ENCODE measurements around the gene KCNQ1. TPM values are rescaled to one million over a fixed set of nuclear protein-coding genes. Genes with fewer than 3 reads are reported as not detected.
A peak's percentile ranks its signal among the peaks of the same experiment; 100 is the strongest.

The KCNQ1 gene
- total RNA-seq, 1 experiment from 2014 or later, result 2.3 TPM

DNA sequence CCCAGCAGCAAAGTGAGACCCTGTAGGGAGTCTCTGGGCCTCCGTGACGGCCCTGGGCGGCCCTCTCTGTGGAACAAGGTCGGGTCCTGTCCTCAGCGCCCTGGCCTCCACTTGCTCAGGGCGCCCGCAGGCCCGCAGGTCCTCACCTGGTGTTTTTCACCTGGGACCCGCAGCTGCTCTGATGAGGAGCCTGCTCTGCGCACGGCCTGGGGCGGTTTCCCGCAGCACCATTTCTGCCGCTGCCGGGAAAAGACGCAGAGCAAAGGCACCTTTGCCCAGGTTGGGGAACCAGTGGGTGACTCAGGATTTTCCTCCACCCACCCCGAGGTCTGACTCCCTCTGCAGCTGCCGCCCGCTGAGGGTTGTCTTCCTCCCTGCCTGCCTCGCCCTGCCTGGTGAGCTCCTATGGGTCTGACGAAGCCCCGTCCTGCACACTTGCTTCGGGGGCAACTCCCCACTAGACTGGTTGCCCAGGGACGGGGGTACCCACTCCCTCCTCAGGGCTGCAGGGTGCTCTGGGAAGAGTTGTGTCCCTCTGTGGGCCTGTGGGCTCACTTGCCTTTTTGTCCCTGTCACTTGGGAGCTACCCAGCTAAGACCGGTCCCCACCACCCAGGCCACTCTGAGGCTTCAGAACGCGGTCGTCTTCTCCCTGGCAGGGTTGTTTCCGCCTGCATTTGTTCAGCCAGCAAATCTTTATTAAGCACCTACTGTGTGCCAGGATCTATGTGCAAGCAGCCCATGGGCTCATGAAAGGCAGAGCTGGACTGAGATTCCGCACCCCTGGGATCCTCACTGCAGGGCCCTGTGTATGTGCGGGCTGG, 89.5 kb downstream of the KCNQ1 start:
- H3K4ac ChIP-seq (ENCODE audit: low read depth, low read length), result no peak overlapping the region
- Mint-ChIP-seq H3K9me3 (no peaks in the 10 kb centered on the region), H3K27me3 (ENCODE audit: low read depth) (peaks cover 74% of the 10 kb centered on the region), H3K36me3 (ENCODE audit: insufficient read depth in 1 of 3, low read depth in 3 of 3) (no peaks in the 10 kb centered on the region; a peak in 1 of 7 replicates), H3K27ac (peak overlapping the region in 1 of 3 experiments; percentile 27; a peak in 2 of 7 replicates), H3K4me1 (peaks cover 11 to 16% of the 10 kb centered on the region in 2 experiments), H3K4me3 (no peak overlapping the region)
- no peak overlapping the region for H3K23ac ChIP-seq (ENCODE audit: insufficient read length, low read depth, low read length)
- H3K18ac ChIP-seq (ENCODE audit: insufficient read length, low read depth, low read length), result peak overlapping the region; percentile 15
- H3K27ac ChIP-seq (ENCODE audit: insufficient read length, low read depth, low read length), result no peak overlapping the region
- H3K56ac ChIP-seq (ENCODE audit: insufficient read length, low read depth, low read length), result no peak overlapping the region
- H3K14ac ChIP-seq (ENCODE audit: insufficient read depth, low read length), result peak overlapping the region; percentile 67
- no peaks in the 10 kb centered on the region for H4K20me1 ChIP-seq (ENCODE audit: control insufficient read depth, insufficient read depth, insufficient read length)
- H2BK20ac ChIP-seq (ENCODE audit: low read depth, low read length, poor library complexity, severe bottlenecking), result no peak overlapping the region
- H2BK12ac ChIP-seq (ENCODE audit: insufficient read length, low read depth, low read length), result no peak overlapping the region
- TF ChIP-seq, protein P1, sequence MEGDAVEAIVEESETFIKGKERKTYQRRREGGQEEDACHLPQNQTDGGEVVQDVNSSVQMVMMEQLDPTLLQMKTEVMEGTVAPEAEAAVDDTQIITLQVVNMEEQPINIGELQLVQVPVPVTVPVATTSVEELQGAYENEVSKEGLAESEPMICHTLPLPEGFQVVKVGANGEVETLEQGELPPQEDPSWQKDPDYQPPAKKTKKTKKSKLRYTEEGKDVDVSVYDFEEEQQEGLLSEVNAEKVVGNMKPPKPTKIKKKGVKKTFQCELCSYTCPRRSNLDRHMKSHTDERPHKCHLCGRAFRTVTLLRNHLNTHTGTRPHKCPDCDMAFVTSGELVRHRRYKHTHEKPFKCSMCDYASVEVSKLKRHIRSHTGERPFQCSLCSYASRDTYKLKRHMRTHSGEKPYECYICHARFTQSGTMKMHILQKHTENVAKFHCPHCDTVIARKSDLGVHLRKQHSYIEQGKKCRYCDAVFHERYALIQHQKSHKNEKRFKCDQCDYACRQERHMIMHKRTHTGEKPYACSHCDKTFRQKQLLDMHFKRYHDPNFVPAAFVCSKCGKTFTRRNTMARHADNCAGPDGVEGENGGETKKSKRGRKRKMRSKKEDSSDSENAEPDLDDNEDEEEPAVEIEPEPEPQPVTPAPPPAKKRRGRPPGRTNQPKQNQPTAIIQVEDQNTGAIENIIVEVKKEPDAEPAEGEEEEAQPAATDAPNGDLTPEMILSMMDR (conservative IDR thresholded peaks at IDR 0.05), result no peak
- no peak overlapping the region for H3K9ac ChIP-seq (ENCODE audit: extremely low read depth, insufficient read length, low read length)
- no peak overlapping the region for H2BK15ac ChIP-seq (ENCODE audit: low read depth, low read length)
- H4K8ac ChIP-seq (replicated peaks; ENCODE audit: insufficient read length, low read depth, low read length), result no peak overlapping the region
- H4K91ac ChIP-seq (ENCODE audit: insufficient read length, low read depth, low read length), result no peak overlapping the region
- H3K4me1 ChIP-seq (ENCODE audit: insufficient read depth, low read length), result peaks cover 2% of the 10 kb centered on the region; the same call in 1 of the 2 replicates
- no peaks in the 10 kb centered on the region for H3K23me2 ChIP-seq (ENCODE audit: insufficient read length, low read depth, low read length, poor library complexity, severe bottlenecking)
- no CpG with 5 or more reads among the region's 31 CpGs for WGBS (ENCODE audit: extremely low coverage, insufficient read length, low lambda C conversion rate)
- H3K79me1 ChIP-seq (ENCODE audit: insufficient read depth, low read depth, low read length, poor library complexity, severe bottlenecking), result no peaks in the 10 kb centered on the region
- no peaks in the 10 kb centered on the region; the same call in 1 of the 2 replicates for H3K27me3 ChIP-seq (ENCODE audit: insufficient read depth, low read length)
- no peaks in the 10 kb centered on the region for H3K79me2 ChIP-seq (ENCODE audit: insufficient read depth, low read length)
- H3K9me3 ChIP-seq (ENCODE audit: control insufficient read depth, low read depth, low read length), result no peaks in the 10 kb centered on the region
- no peak overlapping the region for H2AFZ ChIP-seq (ENCODE audit: low read length)
- no peak overlapping the region for H4K5ac ChIP-seq (ENCODE audit: insufficient read length, low read depth, low read length)
- H2BK5ac ChIP-seq (ENCODE audit: insufficient read length, low read length), result no peak overlapping the region
- no peak overlapping the region for H3K4me2 ChIP-seq (ENCODE audit: insufficient read depth, insufficient read length, low read length)
- H3T11ph ChIP-seq (ENCODE audit: low read length), result no peak overlapping the region
- no peak overlapping the region for H2AK5ac ChIP-seq (ENCODE audit: insufficient read length, low read length)
- no peak overlapping the region for H2BK120ac ChIP-seq (ENCODE audit: low read depth, low read length, poor library complexity, severe bottlenecking)
- DNase-seq, result peak; percentile 67

Data from H9 (cell line).